GM12873 (cell line): ENCODE data around the gene SHC1.
A peak's percentile ranks its signal among the peaks of the same experiment; 100 is the strongest.

Experiments used
- TF ChIP-seq, protein P1 (sequence below): IDR thresholded peaks from 2 replicates; pipeline ENCODE4 v1.5.1; 2012; ENCODE audit warnings: low read depth, mild to moderate bottlenecking, moderate library complexity, low read length, control low read depth; ENCODE audit not compliant: insufficient read depth; ENCODE audit errors: missing control alignments

The SHC1 gene, protein sequence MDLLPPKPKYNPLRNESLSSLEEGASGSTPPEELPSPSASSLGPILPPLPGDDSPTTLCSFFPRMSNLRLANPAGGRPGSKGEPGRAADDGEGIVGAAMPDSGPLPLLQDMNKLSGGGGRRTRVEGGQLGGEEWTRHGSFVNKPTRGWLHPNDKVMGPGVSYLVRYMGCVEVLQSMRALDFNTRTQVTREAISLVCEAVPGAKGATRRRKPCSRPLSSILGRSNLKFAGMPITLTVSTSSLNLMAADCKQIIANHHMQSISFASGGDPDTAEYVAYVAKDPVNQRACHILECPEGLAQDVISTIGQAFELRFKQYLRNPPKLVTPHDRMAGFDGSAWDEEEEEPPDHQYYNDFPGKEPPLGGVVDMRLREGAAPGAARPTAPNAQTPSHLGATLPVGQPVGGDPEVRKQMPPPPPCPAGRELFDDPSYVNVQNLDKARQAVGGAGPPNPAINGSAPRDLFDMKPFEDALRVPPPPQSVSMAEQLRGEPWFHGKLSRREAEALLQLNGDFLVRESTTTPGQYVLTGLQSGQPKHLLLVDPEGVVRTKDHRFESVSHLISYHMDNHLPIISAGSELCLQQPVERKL

DNA sequence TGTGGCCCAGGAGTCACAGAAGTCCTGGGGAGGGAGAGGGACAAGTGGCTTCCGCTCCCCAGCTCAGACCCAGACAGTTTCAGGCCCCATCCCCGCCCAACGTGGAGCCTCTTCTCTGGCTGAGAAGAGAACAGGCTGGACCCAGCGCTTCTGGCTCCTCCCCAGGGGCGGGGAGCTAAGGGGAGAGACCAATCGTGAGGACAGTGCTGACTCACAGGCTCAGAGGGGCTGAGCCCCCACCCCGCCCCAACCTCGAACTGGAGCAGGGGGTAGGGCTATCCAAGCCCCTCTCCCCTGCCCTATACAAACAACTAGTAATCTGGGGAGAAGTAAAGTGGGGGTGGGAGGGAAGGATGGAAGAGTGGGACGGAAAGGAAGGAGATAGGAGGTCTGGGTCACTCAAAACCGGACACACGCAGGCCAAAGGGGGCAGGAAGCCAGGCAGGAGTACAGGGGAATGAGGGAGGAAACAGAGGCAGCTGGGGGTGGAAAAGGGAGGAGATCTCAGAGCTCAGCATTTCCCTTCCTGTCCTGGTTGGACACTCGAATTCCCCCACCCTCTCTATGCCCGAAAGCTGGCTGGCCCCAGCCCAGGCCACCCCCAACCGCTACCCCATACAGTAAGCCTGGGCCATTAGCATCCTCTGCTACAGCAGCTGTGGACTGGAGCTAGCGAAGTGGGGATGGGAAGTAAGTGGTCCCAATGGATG lies at the start of gene SHC1:
Gene SHC1 (minus strand): TSS at position 117 of the 710 bp plus-strand sequence. CDS start 221 bp downstream, outside the sequence.
- TF ChIP-seq, protein P1, sequence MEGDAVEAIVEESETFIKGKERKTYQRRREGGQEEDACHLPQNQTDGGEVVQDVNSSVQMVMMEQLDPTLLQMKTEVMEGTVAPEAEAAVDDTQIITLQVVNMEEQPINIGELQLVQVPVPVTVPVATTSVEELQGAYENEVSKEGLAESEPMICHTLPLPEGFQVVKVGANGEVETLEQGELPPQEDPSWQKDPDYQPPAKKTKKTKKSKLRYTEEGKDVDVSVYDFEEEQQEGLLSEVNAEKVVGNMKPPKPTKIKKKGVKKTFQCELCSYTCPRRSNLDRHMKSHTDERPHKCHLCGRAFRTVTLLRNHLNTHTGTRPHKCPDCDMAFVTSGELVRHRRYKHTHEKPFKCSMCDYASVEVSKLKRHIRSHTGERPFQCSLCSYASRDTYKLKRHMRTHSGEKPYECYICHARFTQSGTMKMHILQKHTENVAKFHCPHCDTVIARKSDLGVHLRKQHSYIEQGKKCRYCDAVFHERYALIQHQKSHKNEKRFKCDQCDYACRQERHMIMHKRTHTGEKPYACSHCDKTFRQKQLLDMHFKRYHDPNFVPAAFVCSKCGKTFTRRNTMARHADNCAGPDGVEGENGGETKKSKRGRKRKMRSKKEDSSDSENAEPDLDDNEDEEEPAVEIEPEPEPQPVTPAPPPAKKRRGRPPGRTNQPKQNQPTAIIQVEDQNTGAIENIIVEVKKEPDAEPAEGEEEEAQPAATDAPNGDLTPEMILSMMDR = no peak

DNA sequence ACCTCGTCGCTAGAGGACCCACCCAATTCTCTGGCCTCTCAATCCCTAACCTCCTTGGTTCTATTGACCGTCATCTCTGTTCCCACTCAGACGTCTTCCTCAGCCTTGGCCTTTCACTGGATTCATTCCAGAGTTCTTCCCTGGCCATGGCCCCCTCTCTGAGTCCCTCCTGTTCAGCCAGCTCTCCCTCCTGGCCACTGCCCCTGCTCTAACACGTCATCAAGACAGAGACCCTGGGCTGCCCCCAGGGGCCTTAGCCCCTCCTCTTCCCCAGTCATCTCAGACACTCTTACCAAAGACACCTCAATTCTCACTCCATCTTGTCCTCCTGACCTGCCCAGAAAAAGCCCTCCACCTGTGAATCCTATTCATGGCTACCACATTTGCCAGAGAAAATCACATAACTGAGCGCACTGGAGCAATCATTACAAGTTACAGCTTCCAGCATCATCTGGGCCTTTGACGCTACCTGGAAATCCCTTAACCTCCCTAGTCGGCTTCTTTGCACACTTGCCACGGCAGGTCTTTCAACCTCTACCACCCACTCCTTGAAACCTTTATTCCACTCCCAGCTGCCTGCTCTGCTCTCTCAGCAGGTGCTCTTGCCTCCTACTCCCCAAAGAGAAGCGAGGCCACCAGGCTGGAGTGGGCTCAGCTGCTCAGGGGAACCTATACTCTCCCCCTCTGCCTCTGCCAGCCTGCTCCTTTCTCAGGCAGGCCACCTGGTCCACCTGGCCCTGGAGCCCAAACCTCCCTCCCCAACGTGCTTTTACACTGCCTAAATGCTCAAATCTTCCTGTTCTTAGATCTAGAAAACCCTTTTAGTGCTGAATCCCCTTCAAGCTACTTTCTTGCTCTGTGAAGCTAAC lies 49.1 kb upstream of the SHC1 start:
- TF ChIP-seq, protein P1 = no peak

DNA sequence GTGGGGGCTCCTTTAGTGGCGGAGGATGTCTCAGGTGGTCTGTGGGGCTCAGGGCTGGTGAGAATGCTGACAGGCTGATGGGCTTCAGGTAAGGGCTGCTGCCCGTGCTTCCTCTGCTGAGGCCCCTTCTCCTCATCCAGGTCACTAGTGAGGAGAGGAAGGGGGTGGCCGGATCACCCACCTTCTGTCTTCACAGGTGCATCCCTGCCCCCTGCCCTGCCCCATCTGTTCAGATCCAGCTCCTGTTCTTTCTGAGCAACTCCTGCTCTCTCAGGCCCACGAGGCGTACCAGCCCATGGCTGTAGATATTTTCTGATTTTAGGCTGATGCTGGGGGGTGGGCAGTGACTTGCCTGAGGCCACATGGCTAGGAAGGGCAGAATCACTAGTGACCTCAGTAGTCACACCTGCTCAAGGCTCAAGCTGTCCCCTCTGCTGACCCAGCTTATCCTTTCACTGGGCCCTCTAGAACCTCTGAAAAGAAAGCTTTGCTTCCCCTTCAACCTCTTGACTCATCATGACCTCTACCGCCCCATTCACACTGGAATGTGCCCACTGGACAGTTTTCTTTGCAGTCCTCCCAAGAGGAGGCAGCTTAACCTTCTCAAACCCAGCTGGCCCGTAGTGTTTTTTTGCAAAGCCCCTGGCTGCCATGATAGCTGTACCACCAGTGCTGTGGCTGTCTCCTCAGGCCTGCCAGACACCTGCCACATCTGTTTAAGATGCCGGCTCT lies 48.2 kb upstream of the SHC1 start:
- TF ChIP-seq, protein P1 = no peak

DNA sequence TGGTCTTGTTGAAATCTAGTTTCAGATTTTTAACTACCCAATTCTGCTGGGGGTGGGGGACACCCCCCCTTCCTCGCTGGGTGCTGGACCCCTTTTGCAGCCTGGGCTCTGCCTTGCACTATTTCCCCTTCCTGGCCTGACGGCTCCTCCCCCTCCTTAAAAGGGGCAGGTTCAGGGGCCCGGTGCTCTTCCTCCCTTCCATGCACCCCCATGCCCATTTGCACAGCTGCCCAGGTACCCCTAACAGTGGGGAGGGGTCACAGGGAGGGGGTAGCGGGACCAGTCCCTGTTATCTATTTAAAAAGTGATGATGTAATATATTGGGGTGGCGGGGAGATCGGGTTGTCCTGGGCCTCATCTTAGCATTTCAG lies 47.4 kb upstream of the SHC1 start:
- TF ChIP-seq, protein P1 = no peak

DNA sequence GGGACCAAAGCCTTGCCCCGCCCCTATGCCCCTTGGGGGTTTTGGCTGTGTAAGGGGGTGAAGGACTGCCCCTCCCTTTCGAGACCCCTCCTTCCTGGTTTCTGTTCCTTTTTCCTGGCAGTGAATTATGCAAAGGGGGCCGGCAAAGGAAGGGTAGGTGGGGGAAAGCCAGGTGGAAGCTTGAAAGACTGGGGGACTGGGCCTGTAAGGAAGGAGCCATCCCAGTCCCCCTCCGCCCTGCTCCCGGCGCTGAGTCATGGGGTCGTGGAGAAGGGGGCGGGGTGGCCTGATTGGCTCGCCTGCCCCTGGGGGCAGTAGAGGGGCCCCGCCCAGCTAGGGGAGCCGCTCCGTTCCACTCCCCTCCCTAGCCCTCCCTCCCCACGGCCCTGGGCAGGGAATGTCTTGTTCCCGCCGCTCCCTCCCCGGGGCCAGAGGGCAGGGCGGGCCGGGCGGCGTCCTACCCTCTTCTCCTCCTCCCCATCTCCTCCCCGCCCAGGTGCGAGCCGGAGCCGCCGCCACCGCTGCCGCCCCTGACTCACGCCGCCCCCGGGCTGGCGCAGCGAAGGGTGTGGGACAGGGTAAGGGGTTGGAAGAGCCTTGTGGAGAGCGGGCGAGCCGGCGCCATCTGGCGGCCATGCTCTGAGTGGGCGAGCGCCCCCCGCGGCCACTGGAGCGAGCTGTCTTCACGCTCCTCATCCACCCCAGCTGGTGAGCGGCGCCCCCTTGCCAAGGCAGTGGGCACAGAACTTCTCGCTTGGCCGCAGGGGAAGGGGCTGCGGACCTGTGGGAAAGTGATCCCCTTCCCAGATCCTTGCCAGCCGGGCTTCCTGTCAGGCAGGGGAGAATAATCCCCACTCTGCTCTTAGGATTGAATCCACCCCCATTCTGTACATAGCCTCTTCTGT lies 46.7 kb upstream of the SHC1 start:
- TF ChIP-seq, protein P1 = peak; percentile 100

DNA sequence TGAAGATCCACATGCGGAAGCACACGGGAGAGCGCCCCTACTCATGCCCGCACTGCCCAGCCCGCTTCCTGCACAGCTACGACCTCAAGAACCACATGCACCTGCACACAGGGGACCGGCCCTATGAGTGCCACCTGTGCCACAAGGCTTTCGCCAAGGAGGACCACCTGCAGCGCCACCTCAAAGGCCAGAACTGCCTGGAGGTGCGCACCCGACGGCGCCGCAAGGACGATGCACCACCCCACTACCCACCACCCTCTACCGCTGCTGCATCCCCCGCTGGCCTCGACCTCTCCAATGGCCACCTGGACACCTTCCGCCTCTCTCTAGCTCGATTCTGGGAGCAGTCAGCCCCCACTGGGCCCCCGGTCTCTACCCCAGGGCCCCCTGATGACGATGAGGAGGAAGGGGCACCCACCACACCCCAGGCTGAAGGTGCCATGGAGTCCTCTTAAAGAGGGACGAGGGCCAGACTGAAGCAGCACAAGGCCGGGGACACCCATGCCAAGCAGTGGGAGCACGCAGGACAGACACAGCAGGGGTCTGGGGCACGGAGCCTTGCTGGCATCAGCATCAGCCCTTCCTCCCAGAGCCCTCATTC lies 45.8 kb upstream of the SHC1 start:
- TF ChIP-seq, protein P1 = no peak
